ENCODE results near the gene RFX3. TPM values are rescaled to one million over a fixed set of nuclear protein-coding genes. Genes with fewer than 3 reads are reported as not detected.

Gene RFX3
- total RNA-seq, 1 donor = 3.1 TPM

DNA sequence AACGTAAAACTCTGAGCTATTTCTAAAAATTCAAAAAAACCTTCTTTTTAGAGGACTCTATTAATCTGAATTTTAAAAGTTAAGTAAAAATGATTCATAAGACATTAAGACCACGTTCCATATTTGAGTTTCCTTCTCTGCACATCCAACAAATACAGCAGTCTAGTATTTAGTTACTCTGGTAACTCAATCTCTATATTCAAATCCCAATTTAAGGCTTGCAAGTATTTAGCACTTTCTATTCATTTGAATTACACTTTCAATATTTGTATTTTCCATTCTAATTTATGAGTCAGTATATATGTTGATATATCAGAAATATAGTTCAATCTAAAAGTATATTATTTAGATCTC is 17.7 kb downstream of the RFX3 start:
- no peak for TF ChIP-seq CTCF (IDR thresholded peaks at IDR 0.05; ENCODE audit: insufficient read depth, low read length)
- H3K4me3 ChIP-seq (ENCODE audit: low read depth, low read length) = no peak overlapping the region
- DNase-seq (ENCODE audit: low read depth) = no peak

DNA sequence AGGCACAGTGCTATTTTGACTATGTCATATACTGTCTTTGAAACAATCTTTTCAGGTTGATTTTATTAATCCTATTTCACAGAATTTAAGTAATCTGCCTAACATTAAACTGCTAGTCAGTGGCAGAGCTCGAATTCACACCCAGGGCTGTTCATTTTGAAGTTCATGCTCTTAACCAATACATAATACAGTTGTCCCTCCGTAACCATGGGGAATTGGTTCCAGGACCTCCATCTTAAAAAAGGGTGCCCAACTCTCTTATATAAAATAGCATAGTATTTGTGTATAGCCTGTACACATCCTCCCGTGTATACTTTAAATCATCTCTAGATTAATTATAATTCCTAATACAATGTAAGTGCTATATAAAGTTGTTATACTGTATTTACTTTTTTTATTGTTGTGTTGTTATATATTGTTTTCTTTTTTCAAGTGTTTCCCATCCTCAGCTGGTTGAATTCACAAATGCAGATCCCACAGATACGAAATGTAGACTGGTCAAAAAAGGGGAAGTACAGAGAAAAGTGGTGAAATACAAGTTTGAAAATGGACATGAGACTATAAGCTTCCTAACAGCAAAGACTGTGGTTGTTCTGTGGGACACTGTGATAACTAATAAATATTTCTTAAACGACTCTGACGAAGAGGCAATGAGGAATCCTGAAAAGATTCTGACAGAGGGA is 18.3 kb downstream of the RFX3 start:
- H3K4me3 ChIP-seq (ENCODE audit: low read depth, low read length) = no peak overlapping the region
- DNase-seq (ENCODE audit: low read depth) = no peak
- TF ChIP-seq CTCF (IDR thresholded peaks at IDR 0.05; ENCODE audit: insufficient read depth, low read length) = no peak

- no peak for TF ChIP-seq CTCF (IDR thresholded peaks at IDR 0.05; ENCODE audit: insufficient read depth, low read length)
- H3K4me3 ChIP-seq (ENCODE audit: low read depth, low read length) = no peak overlapping the region
- DNase-seq (ENCODE audit: low read depth) = no peak
Measured at GRCh38 chr9:3506164-3506563, 19.6 kb downstream of the RFX3 start.

DNA sequence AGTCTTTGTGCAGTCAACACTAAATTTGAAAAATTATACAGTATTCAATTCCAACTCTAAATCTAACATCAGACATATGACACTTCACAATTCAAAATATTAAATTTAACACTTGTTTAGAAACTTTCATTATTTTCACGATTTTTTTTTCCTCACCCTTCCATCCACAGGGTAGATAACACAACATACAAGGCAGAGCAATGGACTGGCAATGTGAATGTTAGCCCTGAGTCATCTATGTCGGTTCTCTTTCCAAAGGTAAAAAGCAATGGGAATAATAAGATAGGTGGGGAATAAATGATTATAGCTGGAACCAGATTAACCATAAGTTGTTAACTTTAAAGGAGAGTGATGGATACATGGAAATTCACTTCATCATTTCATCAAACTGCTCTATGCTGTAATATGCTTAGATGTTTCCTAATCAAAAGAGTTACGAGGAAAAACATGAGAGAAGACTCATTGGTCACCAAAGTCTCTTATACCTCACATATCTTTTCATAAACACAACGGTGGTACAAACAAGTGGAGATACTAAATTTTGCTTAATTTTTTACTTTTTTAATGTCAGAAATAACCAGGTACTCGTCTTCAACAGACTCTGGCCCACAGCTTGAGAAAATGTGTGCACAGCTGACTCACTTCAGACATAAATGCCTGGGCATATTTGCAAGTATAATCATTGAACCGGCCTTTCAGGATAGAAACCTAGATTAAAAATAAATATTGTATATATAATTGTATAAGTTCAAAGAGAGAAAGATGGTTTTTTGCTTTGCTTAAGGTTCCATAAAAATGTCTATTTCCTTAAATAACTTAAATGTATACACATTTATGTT is 23.0 kb downstream of the RFX3 start:
- DNase-seq (ENCODE audit: low read depth) = no peak
- no peak overlapping the region for H3K4me3 ChIP-seq (ENCODE audit: low read depth, low read length)
- TF ChIP-seq CTCF (IDR thresholded peaks at IDR 0.05; ENCODE audit: insufficient read depth, low read length) = no peak

DNA sequence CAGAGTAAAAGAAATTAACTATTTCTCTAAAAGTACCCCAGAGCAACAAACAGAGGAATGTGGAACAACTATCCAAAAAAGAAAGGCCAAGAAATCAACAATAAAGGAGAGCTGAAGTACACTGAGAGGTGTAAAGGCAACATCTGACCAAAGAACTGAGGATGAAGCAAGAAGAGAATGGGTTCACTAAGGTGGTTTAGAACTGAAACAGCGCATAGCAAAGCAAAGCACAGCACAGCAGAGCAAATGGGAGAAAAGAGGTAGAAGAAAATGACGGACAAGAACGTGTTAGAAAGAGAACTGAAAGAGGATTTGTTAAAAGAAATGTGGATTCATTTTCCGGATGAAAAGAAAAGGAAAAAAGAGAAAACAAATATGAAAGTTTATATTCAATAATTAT is 25.8 kb downstream of the RFX3 start:
- no peak for TF ChIP-seq CTCF (IDR thresholded peaks at IDR 0.05; ENCODE audit: insufficient read depth, low read length)
- no peak for DNase-seq (ENCODE audit: low read depth)
- no peak overlapping the region for H3K4me3 ChIP-seq (ENCODE audit: low read depth, low read length)

- peak; percentile 21 for DNase-seq (ENCODE audit: low read depth)
- no peak for TF ChIP-seq CTCF (IDR thresholded peaks at IDR 0.05; ENCODE audit: insufficient read depth, low read length)
Measured at GRCh38 chr9:3498691-3499090, 27.1 kb downstream of the RFX3 start.

More at GRCh38 chr9:3498691-3499090, 27.1 kb downstream of the RFX3 start:
- no peak overlapping the region for H3K4me3 ChIP-seq (ENCODE audit: low read depth, low read length)
